ENCODE results near the gene CEP63.

The CEP63 gene

GRCh38 chr3:134615743-134616142, 129.9 kb downstream of the CEP63 start:
- no peaks in the 10 kb centered on the region for H3K9me3 ChIP-seq (ENCODE audit: insufficient read depth, low read length)
- H3K4me3 ChIP-seq (ENCODE audit: insufficient read length, low read depth) = no peak overlapping the region
- H3K27me3 ChIP-seq (ENCODE audit: insufficient read depth, insufficient read length) = no peaks in the 10 kb centered on the region
- TF ChIP-seq ZNF274 (IDR thresholded peaks at IDR 0.05; ENCODE audit: low read depth, low read length) (no peak), YY1 (IDR thresholded peaks at IDR 0.05; ENCODE audit: insufficient read depth, insufficient read length) (no peak), SUZ12 (IDR thresholded peaks at IDR 0.05; ENCODE audit: extremely low read depth, insufficient read depth, insufficient read length) (no peak)
- DNase-seq (ENCODE audit: low read depth, low spot score) = no peak
- peaks cover 17% of the 10 kb centered on the region for H3K4me1 ChIP-seq (ENCODE audit: insufficient read depth, insufficient read length)
- H3K9ac ChIP-seq (ENCODE audit: insufficient read length, low read depth) = no peak overlapping the region
- H3K36me3 ChIP-seq (ENCODE audit: insufficient read depth, insufficient read length, low read length) = no peaks in the 10 kb centered on the region

GRCh38 chr3:134617608-134618477, 132.0 kb downstream of the CEP63 start:
- H3K9me3 ChIP-seq (ENCODE audit: insufficient read depth, low read length) = no peaks in the 10 kb centered on the region
- no peaks in the 10 kb centered on the region for H3K27me3 ChIP-seq (ENCODE audit: insufficient read depth, insufficient read length)
- no peak overlapping the region for H3K9ac ChIP-seq (ENCODE audit: insufficient read length, low read depth)
- no peaks in the 10 kb centered on the region for H3K36me3 ChIP-seq (ENCODE audit: insufficient read depth, insufficient read length, low read length)
- DNase-seq (ENCODE audit: low read depth, low spot score) = no peak
- peaks cover 17% of the 10 kb centered on the region for H3K4me1 ChIP-seq (ENCODE audit: insufficient read depth, insufficient read length)
- no peak overlapping the region for H3K4me3 ChIP-seq (ENCODE audit: insufficient read length, low read depth)
- TF ChIP-seq ZNF274 (IDR thresholded peaks at IDR 0.05; ENCODE audit: low read depth, low read length) (no peak), YY1 (IDR thresholded peaks at IDR 0.05; ENCODE audit: insufficient read depth, insufficient read length) (no peak), SUZ12 (IDR thresholded peaks at IDR 0.05; ENCODE audit: extremely low read depth, insufficient read depth, insufficient read length) (no peak)

- H3K4me3 ChIP-seq (ENCODE audit: insufficient read length, low read depth) = no peak overlapping the region
- no peaks in the 10 kb centered on the region for H3K27me3 ChIP-seq (ENCODE audit: insufficient read depth, insufficient read length)
- peaks cover 13% of the 10 kb centered on the region for H3K4me1 ChIP-seq (ENCODE audit: insufficient read depth, insufficient read length)
- no peak overlapping the region for H3K9ac ChIP-seq (ENCODE audit: insufficient read length, low read depth)
- H3K9me3 ChIP-seq (ENCODE audit: insufficient read depth, low read length) = no peaks in the 10 kb centered on the region
- no peak for TF ChIP-seq SUZ12 (IDR thresholded peaks at IDR 0.05; ENCODE audit: extremely low read depth, insufficient read depth, insufficient read length)
- TF ChIP-seq ZNF274 (IDR thresholded peaks at IDR 0.05; ENCODE audit: low read depth, low read length) = no peak
- TF ChIP-seq YY1 (IDR thresholded peaks at IDR 0.05; ENCODE audit: insufficient read depth, insufficient read length) = no peak
- no peak for DNase-seq (ENCODE audit: low read depth, low spot score)
- H3K36me3 ChIP-seq (ENCODE audit: insufficient read depth, insufficient read length, low read length) = no peaks in the 10 kb centered on the region
Observed at GRCh38 chr3:134618478-134619300, 132.8 kb downstream of the CEP63 start.

- H3K4me3 ChIP-seq (ENCODE audit: insufficient read length, low read depth) = no peak overlapping the region
- H3K4me1 ChIP-seq (ENCODE audit: insufficient read depth, insufficient read length) = peaks cover 13% of the 10 kb centered on the region
- DNase-seq (ENCODE audit: low read depth, low spot score) = no peak
- TF ChIP-seq YY1 (IDR thresholded peaks at IDR 0.05; ENCODE audit: insufficient read depth, insufficient read length) (no peak), SUZ12 (IDR thresholded peaks at IDR 0.05; ENCODE audit: extremely low read depth, insufficient read depth, insufficient read length) (no peak), ZNF274 (IDR thresholded peaks at IDR 0.05; ENCODE audit: low read depth, low read length) (no peak)
- no peaks in the 10 kb centered on the region for H3K9me3 ChIP-seq (ENCODE audit: insufficient read depth, low read length)
- no peaks in the 10 kb centered on the region for H3K27me3 ChIP-seq (ENCODE audit: insufficient read depth, insufficient read length)
- no peaks in the 10 kb centered on the region for H3K36me3 ChIP-seq (ENCODE audit: insufficient read depth, insufficient read length, low read length)
- H3K9ac ChIP-seq (ENCODE audit: insufficient read length, low read depth) = no peak overlapping the region
Observed at GRCh38 chr3:134619301-134619615, 133.4 kb downstream of the CEP63 start.

GRCh38 chr3:134619884-134620445, 134.1 kb downstream of the CEP63 start:
- no peaks in the 10 kb centered on the region for H3K9me3 ChIP-seq (ENCODE audit: insufficient read depth, low read length)
- H3K36me3 ChIP-seq (ENCODE audit: insufficient read depth, insufficient read length, low read length) = no peaks in the 10 kb centered on the region
- no peaks in the 10 kb centered on the region for H3K27me3 ChIP-seq (ENCODE audit: insufficient read depth, insufficient read length)
- DNase-seq (ENCODE audit: low read depth, low spot score) = no peak
- H3K9ac ChIP-seq (ENCODE audit: insufficient read length, low read depth) = no peak overlapping the region
- no peak overlapping the region for H3K4me3 ChIP-seq (ENCODE audit: insufficient read length, low read depth)
- H3K4me1 ChIP-seq (ENCODE audit: insufficient read depth, insufficient read length) = peaks cover 13% of the 10 kb centered on the region
- TF ChIP-seq ZNF274 (IDR thresholded peaks at IDR 0.05; ENCODE audit: low read depth, low read length) (no peak), SUZ12 (IDR thresholded peaks at IDR 0.05; ENCODE audit: extremely low read depth, insufficient read depth, insufficient read length) (no peak), YY1 (IDR thresholded peaks at IDR 0.05; ENCODE audit: insufficient read depth, insufficient read length) (no peak)

- H3K9ac ChIP-seq (ENCODE audit: insufficient read length, low read depth) = no peak overlapping the region
- TF ChIP-seq ZNF274 (IDR thresholded peaks at IDR 0.05; ENCODE audit: low read depth, low read length) = no peak
- no peak for TF ChIP-seq YY1 (IDR thresholded peaks at IDR 0.05; ENCODE audit: insufficient read depth, insufficient read length)
- TF ChIP-seq SUZ12 (IDR thresholded peaks at IDR 0.05; ENCODE audit: extremely low read depth, insufficient read depth, insufficient read length) = no peak
- peaks cover 13% of the 10 kb centered on the region for H3K4me1 ChIP-seq (ENCODE audit: insufficient read depth, insufficient read length)
- H3K9me3 ChIP-seq (ENCODE audit: insufficient read depth, low read length) = no peaks in the 10 kb centered on the region
- no peaks in the 10 kb centered on the region for H3K27me3 ChIP-seq (ENCODE audit: insufficient read depth, insufficient read length)
- no peaks in the 10 kb centered on the region for H3K36me3 ChIP-seq (ENCODE audit: insufficient read depth, insufficient read length, low read length)
- no peak overlapping the region for H3K4me3 ChIP-seq (ENCODE audit: insufficient read length, low read depth)
- no peak for DNase-seq (ENCODE audit: low read depth, low spot score)
Observed at GRCh38 chr3:134620476-134621115, 134.7 kb downstream of the CEP63 start.

All from NT2/D1 (cell line).